CD4-positive, alpha-beta T cell treated with Interleukin-10 for 1 hour (primary cell): ENCODE measurements around the gene DIPK1B.

ENCODE experiments used
- DNase-seq: peaks from one replicate; pipeline ENCODE4 v3.0.0-alpha.2; 2020

The DIPK1B gene

DNA sequence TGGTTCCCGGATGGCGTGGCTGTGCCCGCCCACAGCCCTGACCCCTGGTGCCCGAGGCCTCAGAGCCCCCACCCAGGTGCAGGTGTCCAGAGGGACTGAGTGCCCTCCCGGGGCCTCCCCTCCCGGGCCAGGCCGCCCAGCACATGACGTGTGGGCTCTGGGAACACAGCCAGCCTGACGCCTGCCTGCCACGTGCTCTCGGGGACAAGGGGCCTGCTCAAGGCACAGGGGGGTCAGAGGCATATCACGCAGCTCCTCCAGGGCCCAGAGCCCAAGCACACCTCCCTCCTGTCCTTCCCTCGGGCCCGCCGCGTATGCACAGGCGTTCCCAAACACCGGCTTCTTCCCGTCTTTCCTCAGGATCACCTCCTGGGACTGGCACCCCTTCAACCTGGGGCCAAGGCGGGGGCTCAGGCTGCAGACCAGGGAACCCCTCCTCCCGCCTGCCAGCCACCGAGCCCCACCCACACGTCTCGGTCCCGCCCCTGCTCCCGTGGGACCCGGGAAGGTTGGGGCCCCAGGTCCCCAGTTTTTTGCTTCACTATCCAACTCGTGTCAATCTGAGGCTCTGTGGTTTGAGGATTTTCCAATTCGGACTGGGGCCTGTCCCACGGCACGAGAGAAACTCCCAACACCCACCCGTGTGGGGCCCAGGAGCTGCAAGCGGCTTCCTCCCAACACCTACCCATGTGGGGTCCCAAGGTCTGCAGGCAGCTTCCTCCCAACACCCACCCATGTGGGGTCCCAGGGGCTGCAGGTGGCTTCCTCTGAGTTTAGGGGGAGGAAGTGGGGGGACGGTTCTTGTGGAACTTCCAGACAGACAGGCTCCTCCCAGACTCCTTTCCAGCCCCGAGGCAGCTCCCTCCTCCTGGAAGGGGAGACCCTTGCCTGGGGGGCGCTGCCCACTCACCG lies 28.9 kb downstream of the DIPK1B start:
- DNase-seq: no peak

- DNase-seq: peak; percentile 28
These were observed 29.7 kb downstream of the DIPK1B start for GRCh38 chr9:136741883-136742571.

DNA sequence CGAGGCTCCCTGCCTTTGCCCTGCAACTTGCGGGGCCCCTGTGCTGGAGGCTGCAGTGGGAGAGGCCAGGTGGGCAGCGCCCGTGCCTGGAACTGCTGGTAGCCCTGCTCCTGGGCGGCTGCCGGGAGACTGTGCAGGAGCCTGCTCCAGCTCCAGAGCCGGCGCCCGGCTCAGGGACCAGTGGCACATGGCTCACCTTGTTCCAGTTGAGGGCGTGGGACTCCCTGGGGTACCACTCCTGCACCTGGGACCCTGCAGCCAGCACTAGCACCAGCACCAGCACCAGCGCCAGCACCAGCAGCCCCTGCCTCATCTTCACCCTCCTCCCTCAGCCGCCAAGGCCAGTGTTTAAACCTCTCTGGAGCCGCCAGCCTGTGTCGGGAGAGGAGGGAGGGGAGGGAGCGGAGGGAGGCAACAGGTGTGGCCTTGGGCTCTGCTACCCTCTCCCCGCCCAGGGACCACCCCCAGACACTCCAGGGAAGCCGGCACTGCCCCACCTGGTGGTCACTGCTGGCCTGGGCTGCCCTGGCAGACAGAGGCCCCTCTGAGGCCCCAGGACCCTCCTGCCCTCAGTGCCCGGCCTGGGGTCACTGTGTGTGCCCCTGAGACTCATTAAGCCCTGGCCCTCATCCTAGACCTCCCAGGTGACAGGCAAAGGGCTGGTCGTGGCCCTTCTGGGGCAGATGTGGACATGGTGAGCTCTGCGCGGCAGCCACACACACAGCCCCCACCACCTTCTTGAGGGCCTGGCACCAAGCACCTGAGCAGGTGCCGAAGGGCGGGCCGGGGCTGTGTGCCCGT lies 30.4 kb downstream of the DIPK1B start, which contains the start of gene LCN10:
LCN10 (minus strand) TSS at position 350 of the 801 bp plus-strand sequence; CDS start at position 313, 37 bp downstream.
- no peak for DNase-seq

DNA sequence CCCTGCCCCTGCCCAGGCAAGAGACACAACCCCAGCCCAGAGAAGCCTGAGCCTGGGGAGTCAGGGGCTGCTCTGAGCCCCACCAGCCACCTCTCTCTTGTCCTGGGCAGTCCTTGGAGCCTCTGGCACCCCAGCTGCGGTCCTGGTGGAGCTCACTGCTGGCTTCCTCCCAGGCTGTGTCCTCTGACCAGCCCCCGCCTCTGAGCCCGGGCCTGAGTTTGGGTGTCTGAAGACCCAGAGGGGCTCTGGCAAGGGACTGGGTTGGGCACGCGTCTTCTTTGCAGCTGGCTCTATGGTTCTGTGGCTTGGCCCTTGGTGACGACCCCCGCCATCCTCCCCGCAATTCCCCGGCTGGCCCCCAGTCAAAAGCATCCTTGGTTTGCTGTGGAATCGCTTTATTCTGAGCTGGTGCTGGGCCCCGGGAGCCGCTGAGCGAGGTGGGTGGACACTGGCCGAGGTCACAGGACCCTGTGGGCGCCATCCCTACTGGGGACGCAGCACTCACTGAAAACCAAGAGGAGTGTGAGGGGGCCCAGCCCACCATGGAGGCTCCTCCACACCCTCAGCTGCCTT lies 31.4 kb downstream of the DIPK1B start:
- DNase-seq: no peak

DNA sequence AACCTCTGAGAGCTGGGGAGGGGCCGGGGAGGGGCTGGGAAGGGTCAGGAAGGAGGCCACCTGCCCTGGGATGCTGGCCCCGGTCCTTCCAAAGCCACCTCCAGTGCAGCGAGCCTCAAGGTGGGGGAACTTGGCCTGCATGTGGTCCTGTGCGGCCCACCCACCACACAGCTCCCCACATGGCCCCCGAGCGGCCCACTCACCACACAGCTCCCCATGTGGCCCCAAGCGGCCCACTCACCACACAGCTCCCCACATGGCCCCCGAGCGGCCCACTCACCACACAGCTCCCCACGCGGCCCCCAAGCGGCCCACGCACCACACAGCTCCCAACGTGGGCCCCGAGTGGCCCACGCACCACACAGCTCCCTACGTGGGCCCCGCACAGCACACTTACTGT lies 32.4 kb downstream of the DIPK1B start:
- DNase-seq: no peak

- no peak for DNase-seq
These were observed 33.2 kb downstream of the DIPK1B start for GRCh38 chr9:136745389-136746154.

- DNase-seq: no peak
These were observed 33.8 kb downstream of the DIPK1B start for GRCh38 chr9:136746155-136746490.

DNA sequence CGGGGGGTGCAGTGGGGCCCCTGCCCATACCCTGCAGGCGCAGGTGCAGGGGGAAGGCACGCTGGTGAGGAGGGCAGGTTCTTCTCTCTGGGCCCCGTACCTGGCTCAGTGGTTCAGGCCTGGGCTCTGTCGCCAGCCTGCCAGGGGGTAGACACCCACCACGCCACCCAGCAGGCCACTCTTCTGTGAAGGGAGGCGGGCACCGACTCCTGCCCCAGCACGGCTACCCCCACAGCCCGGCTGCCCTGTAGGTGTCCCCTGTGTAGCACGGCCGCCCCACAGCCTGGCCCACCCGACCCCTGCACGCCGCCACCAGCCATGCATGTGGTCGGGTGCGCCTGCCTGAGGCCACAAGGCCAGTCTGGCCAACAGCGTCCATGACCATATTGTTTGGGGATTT lies 34.2 kb downstream of the DIPK1B start:
- no peak for DNase-seq

GRCh38 chr9:136747161-136748060 lies 35.0 kb downstream of the DIPK1B start:
- DNase-seq: no peak

DNA sequence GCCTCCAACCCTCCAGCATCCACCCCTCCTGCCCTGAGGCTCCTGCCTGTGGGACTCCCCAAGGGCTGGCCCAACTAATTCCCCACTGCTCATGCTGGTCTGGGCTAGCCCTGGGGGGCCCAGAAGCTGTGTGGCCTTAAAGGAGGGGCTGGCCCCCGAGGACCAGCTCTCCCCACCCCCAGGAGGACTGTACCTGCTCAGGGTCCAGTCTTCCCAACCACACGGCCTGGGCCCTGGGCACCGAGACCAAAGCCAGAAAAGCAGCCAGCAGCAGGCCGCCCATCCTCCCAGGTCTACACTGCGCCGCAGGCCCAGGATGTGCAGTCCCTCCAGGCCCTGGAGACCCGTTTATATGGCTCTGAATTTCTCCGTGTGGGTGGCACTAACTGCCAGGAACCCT lies 35.8 kb downstream of the DIPK1B start, which contains the start of gene LCN6:
LCN6 (minus strand) TSS at position 325 of the 400 bp plus-strand sequence; CDS start at position 283, 42 bp downstream.
- DNase-seq: no peak

GRCh38 chr9:136748666-136749611 lies 36.6 kb downstream of the DIPK1B start:
- DNase-seq: no peak

DNA sequence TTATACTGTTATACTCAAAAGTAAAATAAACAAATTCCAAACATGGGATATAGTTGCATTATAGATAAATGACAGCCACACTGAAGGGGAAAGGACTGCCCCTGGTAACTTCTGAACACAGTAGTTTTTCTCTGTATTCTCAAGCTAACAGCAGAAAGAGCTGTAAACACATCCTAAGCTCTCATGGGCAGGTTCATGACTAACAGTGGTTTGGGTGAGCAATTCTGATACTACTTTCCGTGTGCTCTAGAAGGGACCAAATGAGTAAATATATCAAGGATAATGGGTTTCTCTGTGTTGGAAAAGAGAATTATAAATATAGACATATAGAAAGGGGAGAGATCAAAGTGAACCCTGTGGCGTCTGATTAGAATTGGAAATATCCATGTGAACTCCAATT lies 38.2 kb downstream of the DIPK1B start:
- DNase-seq: no peak

DNA sequence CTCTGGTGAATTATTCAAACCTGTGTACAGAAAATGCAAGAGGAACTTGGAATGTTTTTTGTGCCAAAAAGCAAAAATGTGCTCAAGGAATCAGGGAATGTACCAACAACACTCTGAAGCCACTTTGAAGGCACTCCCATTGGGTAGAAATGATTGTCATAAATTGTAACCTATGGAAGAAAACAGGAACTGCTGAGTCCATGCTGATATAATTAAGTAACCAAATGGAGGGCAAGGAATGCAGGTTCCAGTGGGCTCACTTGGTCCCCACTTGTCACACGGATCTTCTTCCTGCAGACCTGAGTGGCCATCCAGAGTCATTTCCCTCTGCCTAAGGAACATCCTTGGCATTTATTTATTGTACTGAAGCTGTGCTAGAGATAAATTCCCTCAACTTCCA lies 38.9 kb downstream of the DIPK1B start:
- no peak for DNase-seq

DNA sequence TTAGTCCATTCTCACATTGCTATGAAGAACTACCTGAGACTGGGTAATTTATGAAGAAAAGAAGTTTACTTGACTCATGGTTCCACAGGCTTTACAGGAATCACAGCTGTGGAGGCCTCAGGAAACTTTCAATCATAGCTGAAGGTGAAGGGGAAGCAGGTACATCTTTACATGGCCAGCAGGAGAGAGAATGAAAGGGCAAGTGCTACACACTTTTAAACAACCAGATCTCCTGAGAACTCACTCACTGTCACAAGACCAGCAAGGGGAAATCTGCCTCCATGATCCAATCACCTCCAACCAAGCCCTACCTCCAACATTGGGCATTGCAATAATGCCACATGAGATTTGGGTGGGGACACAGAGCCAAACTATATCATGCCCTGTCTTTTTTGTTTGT lies 39.4 kb downstream of the DIPK1B start:
- no peak for DNase-seq

DNA sequence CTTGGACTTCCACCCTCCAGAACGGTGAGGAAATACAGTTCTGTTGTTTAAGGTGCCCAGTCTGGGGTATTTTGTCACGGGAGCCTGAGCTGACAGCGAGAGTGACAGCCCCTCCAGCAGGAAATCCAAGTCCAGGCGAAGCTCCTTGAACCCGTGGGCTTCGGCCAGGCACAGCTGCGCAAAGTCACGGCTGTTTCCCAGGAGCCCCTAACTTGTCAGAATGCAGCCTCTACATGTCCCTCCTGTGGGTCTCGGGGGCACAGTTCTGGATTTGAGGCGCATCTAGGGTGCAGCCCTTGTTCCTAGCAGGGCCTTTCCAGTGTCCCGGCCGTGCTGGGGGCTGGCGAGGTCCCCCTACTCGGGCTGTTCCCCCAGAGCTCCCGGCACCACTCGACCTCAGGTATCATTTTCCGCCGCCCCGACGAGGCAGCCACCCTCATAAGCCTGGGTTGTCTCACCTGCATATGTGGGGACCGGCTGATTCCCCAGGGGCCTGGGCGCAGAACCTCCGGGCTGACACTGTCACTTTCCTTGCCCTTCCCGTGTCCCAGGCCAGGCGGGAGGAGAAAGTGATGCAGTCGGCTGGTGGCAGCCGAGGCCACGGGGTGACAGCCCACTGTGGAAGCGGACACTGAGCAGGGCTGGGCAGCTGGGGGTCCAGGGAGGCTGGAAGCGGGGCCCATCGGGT lies 41.1 kb downstream of the DIPK1B start:
- DNase-seq: no peak

GRCh38 chr9:136754059-136754572 lies 41.7 kb downstream of the DIPK1B start:
- DNase-seq: no peak

DNA sequence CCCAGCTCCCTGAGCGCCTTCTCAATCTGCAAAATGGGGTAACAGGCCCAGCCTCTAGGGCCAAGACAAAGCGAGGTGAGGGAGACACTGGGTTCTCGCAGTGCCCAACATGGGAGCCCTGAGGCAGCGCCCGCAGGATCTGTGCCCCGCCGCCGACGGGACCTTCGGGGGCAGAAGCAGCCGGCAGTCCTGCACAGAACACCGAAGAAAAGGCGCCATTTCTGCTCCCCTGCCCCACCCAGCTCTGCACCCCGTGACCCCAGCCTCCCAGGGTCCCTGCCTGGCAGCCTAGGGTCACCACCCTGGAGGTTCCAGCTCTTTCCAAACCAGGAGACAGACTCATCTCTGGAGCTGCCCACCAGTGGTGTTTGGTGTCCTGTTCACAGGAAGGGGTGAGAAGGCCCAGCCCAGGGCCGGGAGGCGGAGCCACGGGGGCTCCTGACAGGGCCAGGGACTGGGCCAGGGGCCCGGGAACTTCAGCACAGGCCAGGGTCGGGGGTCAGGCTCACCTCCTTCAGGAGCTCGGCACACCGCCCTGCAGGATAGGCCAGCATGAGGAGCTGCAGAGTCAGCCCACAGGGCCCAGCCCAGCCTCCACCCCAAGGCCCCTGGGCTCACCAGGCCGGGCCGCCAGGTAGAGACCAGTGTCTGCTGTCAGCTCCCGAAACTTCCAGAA lies 42.4 kb downstream of the DIPK1B start:
- no peak for DNase-seq
